Measurements from ENCODE around the gene CBLB. TPM values are rescaled to one million over a fixed set of nuclear protein-coding genes. Genes with fewer than 3 reads are reported as not detected.

Gene CBLB
- total RNA-seq, 1 donor from 2014 or later, result 19.8 TPM

GRCh38 chr3:105704726-105705410 lies 163.9 kb downstream of the CBLB start:
- Histone ChIP-seq H3K27ac (ENCODE audit: low read depth, low read length) (no peak overlapping the region), H3K36me3 (ENCODE audit: control insufficient read depth in 3 of 3, insufficient read depth in 3 of 3, low read length in 3 of 3) (peaks cover 10 to 15% (median 15%) of the 10 kb centered on the region in 3 donors), H3K4me3 (ENCODE audit: low read length in 3 of 3) (no peak overlapping the region), H3K4me1 (ENCODE audit: control insufficient read depth in 3 of 3, insufficient read depth in 3 of 3, low read length in 3 of 3) (no peaks in the 10 kb centered on the region), H3K27me3 (ENCODE audit: control insufficient read depth in 3 of 3, insufficient read depth in 3 of 3, low read length in 3 of 3) (no peaks in the 10 kb centered on the region), H3K9ac (ENCODE audit: low read depth in 1 of 3, low read length in 3 of 3) (no peak overlapping the region), H3K9me3 (ENCODE audit: control insufficient read depth in 3 of 3, low read length in 3 of 3) (no peaks in the 10 kb centered on the region)

GRCh38 chr3:105700575-105700974 lies 168.2 kb downstream of the CBLB start:
- Histone ChIP-seq H3K4me3 (ENCODE audit: low read length in 3 of 3) (no peak overlapping the region), H3K36me3 (ENCODE audit: control insufficient read depth in 3 of 3, insufficient read depth in 3 of 3, low read length in 3 of 3) (peaks cover 10 to 15% (median 15%) of the 10 kb centered on the region in 3 donors), H3K9me3 (ENCODE audit: control insufficient read depth in 3 of 3, low read length in 3 of 3) (no peaks in the 10 kb centered on the region), H3K27me3 (ENCODE audit: control insufficient read depth in 3 of 3, insufficient read depth in 3 of 3, low read length in 3 of 3) (no peaks in the 10 kb centered on the region), H3K27ac (ENCODE audit: low read depth, low read length) (no peak overlapping the region), H3K4me1 (ENCODE audit: control insufficient read depth in 3 of 3, insufficient read depth in 3 of 3, low read length in 3 of 3) (no peaks in the 10 kb centered on the region), H3K9ac (ENCODE audit: low read depth in 1 of 3, low read length in 3 of 3) (no peak overlapping the region)

- H3K36me3 ChIP-seq (ENCODE audit: control insufficient read depth in 3 of 3, insufficient read depth in 3 of 3, low read length in 3 of 3), result peaks cover 0 to 14% (median 3%) of the 10 kb centered on the region in 3 donors
- no peak overlapping the region for H3K27ac ChIP-seq (ENCODE audit: low read depth, low read length)
- no peaks in the 10 kb centered on the region for H3K4me1 ChIP-seq (ENCODE audit: control insufficient read depth in 3 of 3, insufficient read depth in 3 of 3, low read length in 3 of 3)
These were observed 177.2 kb downstream of the CBLB start for GRCh38 chr3:105691633-105692032.

DNA sequence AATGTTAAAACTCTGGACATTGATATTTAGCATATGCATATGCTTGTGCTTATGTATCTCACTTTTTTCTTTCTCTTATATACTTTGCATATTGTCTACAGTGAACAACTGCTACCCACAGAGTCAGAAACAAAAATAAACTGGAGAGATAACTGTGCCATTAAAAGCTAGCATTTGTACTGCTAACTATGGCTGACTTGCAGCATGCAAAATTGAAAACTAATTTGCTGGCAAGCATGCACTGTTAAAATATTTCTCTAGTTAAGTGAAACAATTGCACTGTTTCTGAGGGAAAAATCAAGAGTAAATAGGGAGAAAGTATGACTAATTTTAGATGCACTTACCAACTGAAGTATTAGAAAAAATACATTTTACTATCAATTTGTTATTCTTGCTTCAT lies 177.8 kb downstream of the CBLB start:
- H3K27me3 ChIP-seq (ENCODE audit: control insufficient read depth in 3 of 3, insufficient read depth in 3 of 3, low read length in 3 of 3), result no peaks in the 10 kb centered on the region
- no peaks in the 10 kb centered on the region for H3K4me1 ChIP-seq (ENCODE audit: control insufficient read depth in 3 of 3, insufficient read depth in 3 of 3, low read length in 3 of 3)
- peaks cover 0 to 14% (median 3%) of the 10 kb centered on the region in 3 donors for H3K36me3 ChIP-seq (ENCODE audit: control insufficient read depth in 3 of 3, insufficient read depth in 3 of 3, low read length in 3 of 3)
- H3K4me3 ChIP-seq (ENCODE audit: low read length in 3 of 3), result no peak overlapping the region
- no peak overlapping the region for H3K27ac ChIP-seq (ENCODE audit: low read depth, low read length)
- no peaks in the 10 kb centered on the region for H3K9me3 ChIP-seq (ENCODE audit: control insufficient read depth in 3 of 3, low read length in 3 of 3)
- H3K9ac ChIP-seq (ENCODE audit: low read depth in 1 of 3, low read length in 3 of 3), result no peak overlapping the region

More at GRCh38 chr3:105691633-105692032, 177.2 kb downstream of the CBLB start:
- Histone ChIP-seq H3K27me3 (ENCODE audit: control insufficient read depth in 3 of 3, insufficient read depth in 3 of 3, low read length in 3 of 3) (no peaks in the 10 kb centered on the region), H3K9ac (ENCODE audit: low read depth in 1 of 3, low read length in 3 of 3) (no peak overlapping the region), H3K4me3 (ENCODE audit: low read length in 3 of 3) (no peak overlapping the region), H3K9me3 (ENCODE audit: control insufficient read depth in 3 of 3, low read length in 3 of 3) (no peaks in the 10 kb centered on the region)

DNA sequence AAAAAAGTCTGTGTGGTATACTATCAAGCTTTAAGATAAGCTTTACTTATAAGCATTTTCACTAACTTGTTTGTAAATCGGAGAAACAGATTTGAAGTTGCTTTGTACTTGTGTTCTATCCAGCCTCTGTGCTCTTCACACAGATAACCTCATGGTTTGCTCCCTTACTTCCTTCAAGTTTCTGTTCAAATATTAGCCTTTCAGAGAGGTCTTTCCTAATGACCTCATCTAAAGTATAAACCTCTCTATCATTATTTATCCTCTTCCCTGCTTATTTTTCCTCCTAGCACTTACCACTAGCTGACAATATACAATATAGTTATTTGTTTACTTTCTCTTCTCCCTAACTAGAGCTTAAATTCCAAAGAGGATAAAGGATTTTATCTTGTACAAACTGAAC lies 180.0 kb downstream of the CBLB start:
- no peaks in the 10 kb centered on the region for H3K27me3 ChIP-seq (ENCODE audit: control insufficient read depth in 3 of 3, insufficient read depth in 3 of 3, low read length in 3 of 3)
- H3K4me3 ChIP-seq (ENCODE audit: low read length in 3 of 3), result no peak overlapping the region
- no peak overlapping the region for H3K27ac ChIP-seq (ENCODE audit: low read depth, low read length)
- H3K9ac ChIP-seq (ENCODE audit: low read depth in 1 of 3, low read length in 3 of 3), result no peak overlapping the region
- no peaks in the 10 kb centered on the region for H3K9me3 ChIP-seq (ENCODE audit: control insufficient read depth in 3 of 3, low read length in 3 of 3)
- H3K4me1 ChIP-seq (ENCODE audit: control insufficient read depth in 3 of 3, insufficient read depth in 3 of 3, low read length in 3 of 3), result no peaks in the 10 kb centered on the region
- H3K36me3 ChIP-seq (ENCODE audit: control insufficient read depth in 3 of 3, insufficient read depth in 3 of 3, low read length in 3 of 3), result peaks cover 0 to 14% (median 3%) of the 10 kb centered on the region in 3 donors

DNA sequence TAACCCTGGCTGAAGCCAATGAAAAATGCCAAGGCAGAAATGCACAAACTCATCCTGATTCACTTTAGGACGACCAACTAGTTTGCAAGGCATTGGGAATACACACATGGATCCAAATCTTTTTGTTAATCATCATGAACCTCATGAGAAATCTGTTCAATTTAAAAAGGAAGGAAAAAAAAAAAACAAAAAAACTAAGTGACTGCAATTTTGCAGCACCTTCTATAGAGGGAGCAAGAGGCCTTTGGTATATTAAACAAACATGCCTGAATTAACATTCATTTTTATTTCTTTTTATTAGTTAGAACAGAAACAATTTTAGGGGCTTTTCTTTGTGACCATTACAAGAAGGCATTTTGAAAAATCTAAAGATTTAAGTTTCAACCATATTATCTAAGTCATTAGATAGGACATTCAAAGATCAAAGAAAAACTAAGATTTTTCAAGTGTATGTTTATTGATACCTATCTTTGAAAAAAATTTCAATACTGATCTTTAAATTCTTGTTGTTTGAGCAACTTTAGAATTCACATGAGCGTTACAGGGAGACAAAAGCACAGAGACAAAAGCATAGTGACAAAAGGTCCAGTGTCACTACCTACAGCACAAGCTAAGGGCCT lies 182.4 kb downstream of the CBLB start:
- Histone ChIP-seq H3K27ac (ENCODE audit: low read depth, low read length) (no peak overlapping the region), H3K27me3 (ENCODE audit: control insufficient read depth in 3 of 3, insufficient read depth in 3 of 3, low read length in 3 of 3) (no peaks in the 10 kb centered on the region), H3K9ac (ENCODE audit: low read depth in 1 of 3, low read length in 3 of 3) (no peak overlapping the region), H3K4me1 (ENCODE audit: control insufficient read depth in 3 of 3, insufficient read depth in 3 of 3, low read length in 3 of 3) (no peaks in the 10 kb centered on the region), H3K36me3 (ENCODE audit: control insufficient read depth in 3 of 3, insufficient read depth in 3 of 3, low read length in 3 of 3) (peaks cover 0 to 4% (median 3%) of the 10 kb centered on the region in 3 donors), H3K9me3 (ENCODE audit: control insufficient read depth in 3 of 3, low read length in 3 of 3) (no peaks in the 10 kb centered on the region), H3K4me3 (ENCODE audit: low read length in 3 of 3) (no peak overlapping the region)

DNA sequence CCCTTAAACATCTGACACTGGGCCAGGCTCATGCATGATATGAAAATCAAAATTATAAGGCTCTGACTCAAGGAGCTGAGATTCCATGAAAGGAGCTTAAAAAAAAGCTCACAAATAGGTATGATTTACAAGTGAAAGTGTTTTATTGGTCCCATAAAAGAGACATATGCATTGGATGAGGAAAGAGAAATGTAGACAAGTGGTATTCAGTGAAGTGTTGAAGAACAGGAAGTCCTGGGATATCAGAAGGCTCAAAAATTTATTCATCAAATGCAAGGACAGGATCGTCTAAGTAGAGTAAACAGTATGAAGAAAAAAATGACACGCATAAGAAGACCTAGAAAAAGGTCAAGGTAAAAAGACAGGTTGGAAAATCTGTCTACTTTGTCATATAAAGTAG lies 188.9 kb downstream of the CBLB start:
- Histone ChIP-seq H3K36me3 (ENCODE audit: control insufficient read depth in 3 of 3, insufficient read depth in 3 of 3, low read length in 3 of 3) (peaks cover 11 to 29% (median 19%) of the 10 kb centered on the region in 3 donors), H3K27ac (ENCODE audit: low read depth, low read length) (no peak overlapping the region), H3K4me3 (ENCODE audit: low read length in 3 of 3) (no peak overlapping the region), H3K9ac (ENCODE audit: low read depth in 1 of 3, low read length in 3 of 3) (no peak overlapping the region), H3K9me3 (ENCODE audit: control insufficient read depth in 3 of 3, low read length in 3 of 3) (no peaks in the 10 kb centered on the region), H3K4me1 (ENCODE audit: control insufficient read depth in 3 of 3, insufficient read depth in 3 of 3, low read length in 3 of 3) (no peaks in the 10 kb centered on the region), H3K27me3 (ENCODE audit: control insufficient read depth in 3 of 3, insufficient read depth in 3 of 3, low read length in 3 of 3) (no peaks in the 10 kb centered on the region)

- peaks cover 11 to 31% (median 19%) of the 10 kb centered on the region in 3 donors for H3K36me3 ChIP-seq (ENCODE audit: control insufficient read depth in 3 of 3, insufficient read depth in 3 of 3, low read length in 3 of 3)
- H3K27ac ChIP-seq (ENCODE audit: low read depth, low read length), result no peak overlapping the region
- no peak overlapping the region for H3K9ac ChIP-seq (ENCODE audit: low read depth in 1 of 3, low read length in 3 of 3)
- no peaks in the 10 kb centered on the region for H3K9me3 ChIP-seq (ENCODE audit: control insufficient read depth in 3 of 3, low read length in 3 of 3)
- H3K27me3 ChIP-seq (ENCODE audit: control insufficient read depth in 3 of 3, insufficient read depth in 3 of 3, low read length in 3 of 3), result no peaks in the 10 kb centered on the region
- no peaks in the 10 kb centered on the region for H3K4me1 ChIP-seq (ENCODE audit: control insufficient read depth in 3 of 3, insufficient read depth in 3 of 3, low read length in 3 of 3)
- no peak overlapping the region for H3K4me3 ChIP-seq (ENCODE audit: low read length in 3 of 3)
These were observed 190.8 kb downstream of the CBLB start for GRCh38 chr3:105678017-105678416.

DNA sequence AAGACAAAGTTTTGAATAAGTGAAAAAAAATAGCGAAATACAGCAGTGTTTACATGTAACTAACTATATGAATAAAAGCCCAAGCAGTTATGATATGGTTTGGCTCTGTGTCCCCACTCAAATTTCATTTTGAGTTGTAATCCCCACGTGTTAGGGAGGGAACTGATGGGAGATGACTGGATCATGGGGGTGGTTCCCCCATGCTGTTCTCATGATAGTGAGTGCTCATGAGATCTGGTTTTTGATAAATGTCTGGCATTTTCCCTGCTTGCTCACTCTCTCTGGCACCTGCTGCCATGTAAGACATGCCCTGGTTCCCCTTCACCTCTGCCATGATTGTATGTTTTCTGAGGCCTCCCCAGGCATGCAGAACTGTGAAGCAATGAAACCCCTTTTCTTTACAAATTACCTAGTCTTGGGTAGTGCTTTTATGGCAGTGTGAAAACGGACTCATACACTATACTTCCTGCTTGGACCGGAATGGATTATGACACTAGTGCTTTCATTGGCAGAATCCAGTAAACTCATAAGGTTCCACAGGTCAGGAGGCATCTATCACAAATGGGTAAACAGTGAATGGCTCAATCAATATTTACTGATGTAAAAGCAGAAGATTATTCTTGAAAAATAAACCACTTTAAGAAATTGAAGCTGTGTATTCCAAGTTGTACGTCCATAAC lies 192.1 kb downstream of the CBLB start:
- Histone ChIP-seq H3K36me3 (ENCODE audit: control insufficient read depth in 3 of 3, insufficient read depth in 3 of 3, low read length in 3 of 3) (peaks cover 11 to 32% (median 19%) of the 10 kb centered on the region in 3 donors), H3K27me3 (ENCODE audit: control insufficient read depth in 3 of 3, insufficient read depth in 3 of 3, low read length in 3 of 3) (no peaks in the 10 kb centered on the region), H3K4me3 (ENCODE audit: low read length in 3 of 3) (no peak overlapping the region), H3K4me1 (ENCODE audit: control insufficient read depth in 3 of 3, insufficient read depth in 3 of 3, low read length in 3 of 3) (no peaks in the 10 kb centered on the region), H3K27ac (ENCODE audit: low read depth, low read length) (no peak overlapping the region), H3K9ac (ENCODE audit: low read depth in 1 of 3, low read length in 3 of 3) (no peak overlapping the region), H3K9me3 (ENCODE audit: control insufficient read depth in 3 of 3, low read length in 3 of 3) (no peaks in the 10 kb centered on the region)
